H1 (cell line): ENCODE data around the gene MCM8. TPM values are rescaled to one million over a fixed set of nuclear protein-coding genes. Genes with fewer than 3 reads are reported as not detected.

Experiments used
- CTCF ChIA-PET: fragments of 300-600 bp; sonication (Branson Sonifier 250); formaldehyde crosslinking; loops from one replicate; lab custom pipeline; 2021; ENCODE audit not compliant: partially characterized antibody; lab: Charles Lee
- POLR2A ChIA-PET: fragments of 300-600 bp; sonication (Branson Sonifier 250); formaldehyde crosslinking; loops from one replicate; lab custom pipeline; 2021; ENCODE audit warnings: inconsistent platforms; ENCODE audit not compliant: partially characterized antibody; lab: Charles Lee
- DNase-seq, 2 experiments: peaks; one replicate each; pipeline versions ENCODE4 v3.0.0 to v3.0.0-alpha.2; 2010 to 2022; ENCODE audit warnings: low spot score in 2 of 2, low read depth in 1 of 2, mixed read lengths in 1 of 2
- FAIRE-seq: peaks from 2 replicates; lab custom pipeline; 2011; peaks lifted over from hg19 to GRCh38; lab: Jason Lieb, UNC
- H2AFZ ChIP-seq: 2 replicates; pipeline ENCODE4 v1.8.1; 2012; ENCODE audit warnings: low read length, inconsistent platforms
- H2AK5ac ChIP-seq: 2 replicates; pipeline ENCODE4 v1.6.1; 2013; ENCODE audit warnings: low read depth, low read length
- H2BK120ac ChIP-seq: replicated peaks from 2 replicates; pipeline ENCODE3; 2013; ENCODE audit warnings: low read depth, low read length, inconsistent platforms
- H2BK12ac ChIP-seq: 2 replicates; pipeline ENCODE4 v1.6.1; 2013; ENCODE audit warnings: low read depth, low read length
- H2BK15ac ChIP-seq: 2 replicates; pipeline ENCODE4 v1.6.1; 2013; ENCODE audit warnings: low read length
- H2BK20ac ChIP-seq: 2 replicates; pipeline ENCODE4 v1.6.1; 2013; ENCODE audit warnings: low read length
- H2BK5ac ChIP-seq: 2 replicates; pipeline ENCODE4 v1.6.1; 2013; ENCODE audit warnings: low read depth, low read length
- H3K14ac ChIP-seq: 2 replicates; pipeline ENCODE4 v1.6.1; 2013; ENCODE audit warnings: inconsistent platforms; ENCODE audit not compliant: insufficient read length
- H3K18ac ChIP-seq: 2 replicates; pipeline ENCODE4 v1.6.1; 2013; ENCODE audit warnings: low read length; ENCODE audit errors: extremely low read depth
- H3K23ac ChIP-seq: 2 replicates; pipeline ENCODE4 v1.6.1; 2013; ENCODE audit warnings: inconsistent platforms; ENCODE audit not compliant: insufficient read length
- H3K23me2 ChIP-seq: 2 replicates; pipeline ENCODE4 v1.6.1; 2013; ENCODE audit warnings: low read depth, low read length
- H3K27ac ChIP-seq: 2 replicates; pipeline ENCODE4 v1.6.1; 2011; ENCODE audit warnings: low read depth, low read length, inconsistent platforms
- H3K27me3 ChIP-seq, 4 experiments: replicated peaks in 1 of 4; 1 replicate in 1 of 4; 2 replicates in 3 of 4; pipeline versions ENCODE4 v1.6.1 to v1.8.1; 2011 to 2013; ENCODE audit warnings: low read length in 3 of 4, mild to moderate bottlenecking in 3 of 4, inconsistent platforms in 2 of 4, mixed read lengths in 2 of 4, moderate library complexity in 1 of 4; ENCODE audit not compliant: control insufficient read depth in 3 of 4, insufficient read depth in 3 of 4; ENCODE audit errors: extremely low read depth in 1 of 4
- H3K36me3 ChIP-seq, 4 experiments: 2 replicates each; pipeline versions ENCODE4 v1.6.1 to v1.8.1; 2011 to 2013; ENCODE audit warnings: mild to moderate bottlenecking in 4 of 4, low read length in 3 of 4, moderate library complexity in 2 of 4, control low read depth in 1 of 4, inconsistent platforms in 1 of 4; ENCODE audit not compliant: insufficient read depth in 4 of 4, control insufficient read depth in 2 of 4
- H3K4ac ChIP-seq: replicated peaks from 2 replicates; pipeline ENCODE3; 2013; ENCODE audit warnings: low read length, low read depth, mixed read lengths, inconsistent platforms; ENCODE audit not compliant: insufficient read length
- H3K4me1 ChIP-seq, 4 experiments: replicated peaks in 1 of 4; 1 replicate in 1 of 4; 2 replicates in 3 of 4; pipeline versions ENCODE4 v1.6.1 to v1.8.1; 2011 to 2013; ENCODE audit warnings: low read length in 3 of 4, inconsistent platforms in 2 of 4, mixed read lengths in 1 of 4; ENCODE audit not compliant: insufficient read depth in 4 of 4, control insufficient read depth in 3 of 4
- H3K4me2 ChIP-seq, 2 experiments: 2 replicates each; pipeline versions ENCODE4 v1.6.1 to v1.8.1; 2011 to 2013; ENCODE audit warnings: low read depth in 2 of 2, low read length in 2 of 2, control low read depth in 1 of 2, inconsistent platforms in 1 of 2, mild to moderate bottlenecking in 1 of 2; ENCODE audit not compliant: insufficient read depth in 1 of 2
- H3K4me3 ChIP-seq, 4 experiments: fragments of 200-600, 300-600 bp in 1 of 4; sonication (generic), shearing (Covaris generic), sonication (Bioruptor Twin) in 1 of 4; 2 replicates each; pipeline versions ENCODE4 v1.5.1 to v1.8.1; 2011 to 2016; ENCODE audit warnings: low read length in 4 of 4, low read depth in 3 of 4, control low read depth in 2 of 4, inconsistent platforms in 2 of 4, mild to moderate bottlenecking in 2 of 4, mixed read lengths in 1 of 4, moderate library complexity in 1 of 4; ENCODE audit not compliant: insufficient read depth in 2 of 4; ENCODE audit errors: extremely low read depth in 1 of 4
- H3K56ac ChIP-seq: replicated peaks from 2 replicates; pipeline ENCODE3; 2013; ENCODE audit warnings: low read depth, mild to moderate bottlenecking, mixed read lengths, low read length, inconsistent platforms; ENCODE audit not compliant: insufficient read length
- H3K79me1 ChIP-seq: 2 replicates; pipeline ENCODE4 v1.6.1; 2013; ENCODE audit warnings: low read depth, low read length, control low read depth
- H3K79me2 ChIP-seq, 2 experiments: 2 replicates each; pipeline versions ENCODE4 v1.6.1 to v1.8.1; 2012 to 2013; ENCODE audit warnings: low read length in 2 of 2, mild to moderate bottlenecking in 2 of 2, inconsistent platforms in 1 of 2; ENCODE audit not compliant: insufficient read depth in 2 of 2, control insufficient read depth in 1 of 2
- H3K9ac ChIP-seq, 4 experiments: replicated peaks in 1 of 4; 1 replicate in 1 of 4; 2 replicates in 3 of 4; pipeline versions ENCODE4 v1.6.1 to v1.8.1; 2011 to 2013; ENCODE audit warnings: low read depth in 3 of 4, low read length in 3 of 4, control low read depth in 2 of 4, mild to moderate bottlenecking in 2 of 4, moderate library complexity in 2 of 4, inconsistent platforms in 1 of 4; ENCODE audit errors: extremely low read depth in 1 of 4
- H3K9me3 ChIP-seq, 2 experiments: 2 replicates each; pipeline versions ENCODE4 v1.6.1 to v1.8.1; 2012 to 2013; ENCODE audit warnings: mild to moderate bottlenecking in 2 of 2, moderate library complexity in 2 of 2, control low read depth in 1 of 2, inconsistent platforms in 1 of 2, low read depth in 1 of 2, low read length in 1 of 2, mixed read lengths in 1 of 2; ENCODE audit not compliant: insufficient read depth in 2 of 2
- H4K20me1 ChIP-seq, 2 experiments: replicated peaks in 1 of 2; 2 replicates each; pipeline versions ENCODE3 to v1.8.1; 2011 to 2013; ENCODE audit warnings: inconsistent platforms in 2 of 2, low read length in 2 of 2, mild to moderate bottlenecking in 1 of 2; ENCODE audit not compliant: insufficient read depth in 2 of 2, control insufficient read depth in 1 of 2
- H4K5ac ChIP-seq: 2 replicates; pipeline ENCODE4 v1.6.1; 2013; ENCODE audit warnings: low read length, low read depth, mixed read lengths, inconsistent platforms; ENCODE audit not compliant: insufficient read length
- H4K8ac ChIP-seq: 2 replicates; pipeline ENCODE4 v1.8.0; 2013; ENCODE audit warnings: mild to moderate bottlenecking, moderate library complexity, low read length, inconsistent platforms; ENCODE audit not compliant: insufficient read depth; ENCODE audit errors: extremely low read depth
- H4K91ac ChIP-seq: replicated peaks from 2 replicates; pipeline ENCODE3; 2013; ENCODE audit warnings: low read length, mixed read lengths, inconsistent platforms; ENCODE audit not compliant: insufficient read length
- CBX5 ChIP-seq: fragments of 300-800, 300-1000 bp; sonication (generic); IDR thresholded peaks from 2 replicates; pipeline ENCODE4 v1.7.1; 2016; ENCODE audit warnings: antibody characterized with exemption, low read length, low read depth
- CHD2 ChIP-seq: IDR thresholded peaks from 2 replicates; pipeline ENCODE4 v1.6.1; 2012; ENCODE audit warnings: low read length, improper control_type of control experiment
- EGR1 ChIP-seq: IDR thresholded peaks from 2 replicates; pipeline ENCODE4 v1.6.1; 2011; ENCODE audit warnings: low read depth, low read length, borderline replicate concordance
- GTF2F1 ChIP-seq: IDR thresholded peaks from 2 replicates; pipeline ENCODE4 v1.6.1; 2012; ENCODE audit warnings: low read depth, low read length, improper control_type of control experiment, borderline replicate concordance
- HDAC6 ChIP-seq: IDR thresholded peaks from one replicate; pipeline ENCODE4 v1.7.1; 2012; ENCODE audit warnings: low read depth, mild to moderate bottlenecking, inconsistent platforms, low read length, moderate library complexity
- POLR2A ChIP-seq, 2 experiments: IDR thresholded peaks; 1 replicate in 1 of 2; 2 replicates in 1 of 2; pipeline ENCODE4 v1.6.1; 2011; ENCODE audit warnings: low read depth in 2 of 2, low read length in 2 of 2, mild to moderate bottlenecking in 2 of 2; ENCODE audit errors: control extremely low read depth in 1 of 2
- RFX5 ChIP-seq: IDR thresholded peaks from 2 replicates; pipeline ENCODE4 v1.6.1; 2011; ENCODE audit warnings: low read depth, low read length, improper control_type of control experiment, borderline replicate concordance
- RNF2 ChIP-seq: fragments of 200-900, 300-1000 bp; sonication (generic); IDR thresholded peaks from 2 replicates; pipeline ENCODE4 v1.7.1; 2016; ENCODE audit warnings: borderline replicate concordance, low read depth, mild to moderate bottlenecking, antibody characterized with exemption, low read length; ENCODE audit not compliant: poor library complexity, severe bottlenecking; ENCODE audit errors: missing control alignments
- SIN3A ChIP-seq, 2 experiments: IDR thresholded peaks in 1 of 2; conservative IDR thresholded peaks in 1 of 2; 2 replicates each; pipeline ENCODE4 v1.6.1; 2011 to 2012; ENCODE audit warnings: low read length in 2 of 2, improper control_type of control experiment in 1 of 2, low read depth in 1 of 2, mild to moderate bottlenecking in 1 of 2
- SRF ChIP-seq: IDR thresholded peaks from 2 replicates; pipeline ENCODE4 v1.6.1; 2011; ENCODE audit warnings: mild to moderate bottlenecking, low read depth, low read length, moderate library complexity
- TAF7 ChIP-seq: optimal IDR thresholded peaks from 2 replicates; pipeline ENCODE3; 2011; ENCODE audit warnings: low read depth, mild to moderate bottlenecking, inconsistent platforms, low read length, moderate library complexity, borderline replicate concordance
- WGBS, 2 experiments: shearing (Covaris generic) in 1 of 2; methylation state at CpG; one replicate each; pipeline versions ENCODE4 v1.1.6 to v1.1.7; 2013 to 2015; ENCODE audit warnings: low lambda C conversion rate in 2 of 2, mixed read lengths in 2 of 2, inconsistent platforms in 1 of 2, low coverage in 1 of 2, missing lambda C conversion rate in 1 of 2; ENCODE audit not compliant: insufficient replicate concordance in 2 of 2, insufficient coverage in 1 of 2, insufficient read length in 1 of 2; ENCODE audit errors: extremely low coverage in 1 of 2, missing lambda C conversion rate in 1 of 2; 5-methylcytosine and 5-hydroxymethylcytosine counted together
- polyA plus RNA-seq, 7 experiments: library from polyadenylated mRNA; depleted of rRNA in 3 of 7; stranded (reverse) in 5 of 7; unstranded in 2 of 7; fragments of >200 nt in 5 of 7; fragments of 200-250 nt in 2 of 7; gene quantifications; 1 replicate in 5 of 7; 2 replicates in 1 of 7; 4 replicates in 1 of 7; pipeline versions ENCODE4 v1.2.1 to v1.2.3, GENCODE V29; 2011 to 2013; ENCODE audit warnings: missing spikeins in 2 of 7, mixed read lengths in 2 of 7
- total RNA-seq: library from RNA; stranded (reverse); fragmentation: NEBNext Ultra II Directional; extraction: Animal tissue kit (Norgen Biotek cat#: 25700); gene quantifications from 2 replicates; pipeline ENCODE4 v1.2.1, GENCODE V29; 2021
- TF ChIP-seq, protein P1 (sequence below): IDR thresholded peaks from 2 replicates; pipeline ENCODE4 v1.6.1; 2012; ENCODE audit warnings: low read length, inconsistent platforms

Gene MCM8
- total and polyA plus RNA-seq, 2 of the 8 experiments (the other 6 are each of a cell fraction or from before 2014, with no cell fraction given), result 7.1 to 31.9 TPM

DNA sequence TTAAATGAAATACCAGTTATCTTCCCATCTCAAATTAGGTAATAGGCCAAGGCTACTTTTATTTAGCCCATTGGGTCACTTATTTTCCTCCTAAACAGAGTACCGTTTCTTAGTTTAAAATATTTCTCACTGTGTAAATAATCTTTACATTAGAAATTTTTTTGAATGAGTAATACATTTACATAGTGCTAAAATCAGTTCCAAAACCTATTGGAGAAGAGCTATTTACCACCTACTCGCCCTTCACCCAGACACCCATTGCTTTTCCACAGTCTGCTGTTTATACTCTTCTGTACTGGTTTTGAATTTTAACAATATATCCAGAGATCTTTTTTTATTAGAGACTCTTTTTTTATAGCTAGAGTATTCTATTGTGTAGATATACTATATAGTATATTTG lies 36.9 kb downstream of the MCM8 start:
- POLR2A ChIA-PET, result interaction anchor here (1.6 kb wide), 1 partner anchor 15 kb away, joined by 4 read pairs; no protein-coding TSS in a partner anchor
- no peak for TF ChIP-seq GTF2F1
- TF ChIP-seq SIN3A (conservative IDR thresholded peaks at IDR 0.05 in 1 of 2, IDR thresholded peaks at IDR 0.05 in 1 of 2; ENCODE audit: low read depth in 1 of 2, low read length in 2 of 2), result no peak
- no peak for TF ChIP-seq CHD2
- TF ChIP-seq POLR2A (IDR thresholded peaks at IDR 0.05; ENCODE audit: control extremely low read depth in 1 of 2, low read depth in 2 of 2, low read length in 2 of 2), result no peak
- TF ChIP-seq HDAC6, result no peak
- TF ChIP-seq RFX5, result no peak
- no peak for TF ChIP-seq SRF
- TF ChIP-seq RNF2, result no peak
- TF ChIP-seq, protein P1, sequence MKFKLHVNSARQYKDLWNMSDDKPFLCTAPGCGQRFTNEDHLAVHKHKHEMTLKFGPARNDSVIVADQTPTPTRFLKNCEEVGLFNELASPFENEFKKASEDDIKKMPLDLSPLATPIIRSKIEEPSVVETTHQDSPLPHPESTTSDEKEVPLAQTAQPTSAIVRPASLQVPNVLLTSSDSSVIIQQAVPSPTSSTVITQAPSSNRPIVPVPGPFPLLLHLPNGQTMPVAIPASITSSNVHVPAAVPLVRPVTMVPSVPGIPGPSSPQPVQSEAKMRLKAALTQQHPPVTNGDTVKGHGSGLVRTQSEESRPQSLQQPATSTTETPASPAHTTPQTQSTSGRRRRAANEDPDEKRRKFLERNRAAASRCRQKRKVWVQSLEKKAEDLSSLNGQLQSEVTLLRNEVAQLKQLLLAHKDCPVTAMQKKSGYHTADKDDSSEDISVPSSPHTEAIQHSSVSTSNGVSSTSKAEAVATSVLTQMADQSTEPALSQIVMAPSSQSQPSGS, result no peak
- TF ChIP-seq TAF7, result no peak
- TF ChIP-seq CBX5, result no peak
- no peak for TF ChIP-seq EGR1

More for the DNA sequence above, 36.9 kb downstream of the MCM8 start:
- no peak overlapping the region for H2AK5ac ChIP-seq
- H3K4me1 ChIP-seq, result no peaks in the 10 kb centered on the region
- no peak overlapping the region for H3K4me3 ChIP-seq
- no peak overlapping the region for H4K8ac ChIP-seq
- no peak overlapping the region for H3K14ac ChIP-seq
- DNase-seq (no peak), FAIRE-seq (no peak)
- 93% methylated on average over 2 of the region's 2 CpGs; no CpG with 5 or more reads in 1 of the 2 experiments for WGBS, 2 experiments
- H2BK15ac ChIP-seq, result no peak overlapping the region
- no peak overlapping the region for H3K4ac ChIP-seq
- H4K5ac ChIP-seq, result no peak overlapping the region
- H3K4me2 ChIP-seq, result no peak overlapping the region
- peaks cover 3 to 43% (median 21%) of the 10 kb centered on the region in 4 experiments; a peak in 7 of 8 replicates for H3K36me3 ChIP-seq
- no peak overlapping the region for H3K18ac ChIP-seq
- no peak overlapping the region for H3K56ac ChIP-seq
- H4K91ac ChIP-seq, result no peak overlapping the region
- CTCF ChIA-PET, result no interaction called here
- H2BK120ac ChIP-seq, result no peak overlapping the region
- no peak overlapping the region for H3K23ac ChIP-seq
- no peak overlapping the region for H2BK12ac ChIP-seq
- H4K20me1 ChIP-seq, result no peaks in the 10 kb centered on the region
- H2BK20ac ChIP-seq, result no peak overlapping the region
- no peak overlapping the region for H3K9ac ChIP-seq
- no peaks in the 10 kb centered on the region for H3K9me3 ChIP-seq
- H2AFZ ChIP-seq, result no peak overlapping the region
- H3K27me3 ChIP-seq, result no peaks in the 10 kb centered on the region
- H3K27ac ChIP-seq, result no peak overlapping the region
- no peak overlapping the region for H2BK5ac ChIP-seq
- H3K79me1 ChIP-seq, result no peaks in the 10 kb centered on the region
- H3K79me2 ChIP-seq, result no peaks in the 10 kb centered on the region
- no peaks in the 10 kb centered on the region for H3K23me2 ChIP-seq
